Stimulated activated CD4-positive, alpha-beta T cell treated with anti-CD3 and anti-CD28 coated beads, Interleukin-1b, Interleukin-23, amount 100 ng/mL, for 4 hours (primary cell): Measurements from ENCODE around the gene LSS.
A peak's percentile ranks its signal among the peaks of the same experiment; 100 is the strongest.

Source experiments
- DNase-seq, 2 donors: peaks; one replicate each; pipeline ENCODE4 v3.0.0-alpha.2; 2020; ENCODE audit warnings: low read depth in 2 of 2

The LSS gene

GRCh38 chr21:46228345-46229051, at the start of gene LSS:
TSS of gene LSS (minus strand) at chr21:46228774. CDS start at chr21:46228745, 29 bp downstream.
- DNase-seq = peak; percentile 95 to 97

- no peak for DNase-seq
Observed at GRCh38 chr21:46274797-46275390, 46.3 kb upstream of the LSS start.

- no peak for DNase-seq
Observed at GRCh38 chr21:46273341-46273740, 44.8 kb upstream of the LSS start.

GRCh38 chr21:46269466-46269865, 40.9 kb upstream of the LSS start:
- DNase-seq = no peak

- DNase-seq = no peak
Observed at GRCh38 chr21:46268371-46268770, 39.8 kb upstream of the LSS start.

- DNase-seq = no peak
Observed at GRCh38 chr21:46266946-46267345, 38.4 kb upstream of the LSS start.

- DNase-seq = no peak
Observed at GRCh38 chr21:46265736-46266525, 37.4 kb upstream of the LSS start.

GRCh38 chr21:46264690-46265144, 36.1 kb upstream of the LSS start:
- DNase-seq = no peak

GRCh38 chr21:46264046-46264689, 35.6 kb upstream of the LSS start:
- no peak for DNase-seq

- no peak for DNase-seq
Observed at GRCh38 chr21:46256501-46256994, 28.0 kb upstream of the LSS start.

GRCh38 chr21:46255758-46256337, 27.3 kb upstream of the LSS start:
- DNase-seq = no peak

- no peak for DNase-seq
Observed at GRCh38 chr21:46255166-46255565, 26.6 kb upstream of the LSS start.

GRCh38 chr21:46254208-46254975, 25.8 kb upstream of the LSS start:
- no peak for DNase-seq

GRCh38 chr21:46253610-46254124, 25.1 kb upstream of the LSS start:
- no peak for DNase-seq

GRCh38 chr21:46252840-46253239, 24.3 kb upstream of the LSS start:
- no peak for DNase-seq

- DNase-seq = no peak
Observed at GRCh38 chr21:46250146-46250725, 21.7 kb upstream of the LSS start.

- no peak for DNase-seq
Observed at GRCh38 chr21:46248827-46249226, 20.3 kb upstream of the LSS start.

- no peak for DNase-seq
Observed at GRCh38 chr21:46248422-46248782, 19.8 kb upstream of the LSS start.

- DNase-seq = no peak
Observed at GRCh38 chr21:46247699-46248421, 19.3 kb upstream of the LSS start.

- no peak for DNase-seq
Observed at GRCh38 chr21:46246345-46246744, 17.8 kb upstream of the LSS start.
